ENCODE results near the gene RETREG3.

DNA sequence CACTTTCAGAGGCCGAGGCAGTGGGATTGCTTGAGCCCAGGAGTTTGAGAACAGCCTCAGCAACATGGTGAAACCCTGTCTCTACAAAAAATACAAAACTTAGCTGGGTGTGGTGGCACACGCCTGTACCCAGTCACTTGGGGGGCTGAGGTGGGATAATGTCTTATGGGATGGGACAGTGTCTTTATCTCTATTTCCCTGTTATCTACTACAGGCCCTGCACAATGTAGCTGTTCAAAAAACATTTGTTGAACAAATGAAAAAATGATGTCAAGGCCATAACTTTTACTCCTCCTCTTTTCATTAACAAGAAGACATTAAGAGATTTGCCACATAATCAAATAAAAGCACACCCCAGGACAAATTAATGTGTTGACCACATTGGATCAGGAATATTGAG lies 14.1 kb upstream of the RETREG3 start:
- TF ChIP-seq POLR2AphosphoS5 (IDR thresholded peaks at IDR 0.05; ENCODE audit: low read depth) (no peak), ZNF331 (CRISPR knock-in tag; IDR thresholded peaks at IDR 0.05; ENCODE audit: low read depth) (no peak), EZH2 (IDR thresholded peaks at IDR 0.05; ENCODE audit: low read depth, unreplicated experiment) (no peak), JUNB (IDR thresholded peaks at IDR 0.05; ENCODE audit: unreplicated experiment) (no peak), EZH2phosphoT487 (IDR thresholded peaks at IDR 0.05; ENCODE audit: unreplicated experiment) (no peak), CREB1 (CRISPR knock-in tag; IDR thresholded peaks at IDR 0.05; ENCODE audit: low read depth) (no peak), NANOG (IDR thresholded peaks at IDR 0.05; ENCODE audit: borderline replicate concordance) (no peak), STAT1 (IDR thresholded peaks at IDR 0.05; ENCODE audit: unreplicated experiment) (no peak), ZNF114 (CRISPR knock-in tag; IDR thresholded peaks at IDR 0.05) (no peak)
- TF ChIP-seq, protein P1, sequence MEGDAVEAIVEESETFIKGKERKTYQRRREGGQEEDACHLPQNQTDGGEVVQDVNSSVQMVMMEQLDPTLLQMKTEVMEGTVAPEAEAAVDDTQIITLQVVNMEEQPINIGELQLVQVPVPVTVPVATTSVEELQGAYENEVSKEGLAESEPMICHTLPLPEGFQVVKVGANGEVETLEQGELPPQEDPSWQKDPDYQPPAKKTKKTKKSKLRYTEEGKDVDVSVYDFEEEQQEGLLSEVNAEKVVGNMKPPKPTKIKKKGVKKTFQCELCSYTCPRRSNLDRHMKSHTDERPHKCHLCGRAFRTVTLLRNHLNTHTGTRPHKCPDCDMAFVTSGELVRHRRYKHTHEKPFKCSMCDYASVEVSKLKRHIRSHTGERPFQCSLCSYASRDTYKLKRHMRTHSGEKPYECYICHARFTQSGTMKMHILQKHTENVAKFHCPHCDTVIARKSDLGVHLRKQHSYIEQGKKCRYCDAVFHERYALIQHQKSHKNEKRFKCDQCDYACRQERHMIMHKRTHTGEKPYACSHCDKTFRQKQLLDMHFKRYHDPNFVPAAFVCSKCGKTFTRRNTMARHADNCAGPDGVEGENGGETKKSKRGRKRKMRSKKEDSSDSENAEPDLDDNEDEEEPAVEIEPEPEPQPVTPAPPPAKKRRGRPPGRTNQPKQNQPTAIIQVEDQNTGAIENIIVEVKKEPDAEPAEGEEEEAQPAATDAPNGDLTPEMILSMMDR (conservative IDR thresholded peaks at IDR 0.05; ENCODE audit: low read depth in 2 of 2) = no peak
- TF ChIP-seq, protein P2, sequence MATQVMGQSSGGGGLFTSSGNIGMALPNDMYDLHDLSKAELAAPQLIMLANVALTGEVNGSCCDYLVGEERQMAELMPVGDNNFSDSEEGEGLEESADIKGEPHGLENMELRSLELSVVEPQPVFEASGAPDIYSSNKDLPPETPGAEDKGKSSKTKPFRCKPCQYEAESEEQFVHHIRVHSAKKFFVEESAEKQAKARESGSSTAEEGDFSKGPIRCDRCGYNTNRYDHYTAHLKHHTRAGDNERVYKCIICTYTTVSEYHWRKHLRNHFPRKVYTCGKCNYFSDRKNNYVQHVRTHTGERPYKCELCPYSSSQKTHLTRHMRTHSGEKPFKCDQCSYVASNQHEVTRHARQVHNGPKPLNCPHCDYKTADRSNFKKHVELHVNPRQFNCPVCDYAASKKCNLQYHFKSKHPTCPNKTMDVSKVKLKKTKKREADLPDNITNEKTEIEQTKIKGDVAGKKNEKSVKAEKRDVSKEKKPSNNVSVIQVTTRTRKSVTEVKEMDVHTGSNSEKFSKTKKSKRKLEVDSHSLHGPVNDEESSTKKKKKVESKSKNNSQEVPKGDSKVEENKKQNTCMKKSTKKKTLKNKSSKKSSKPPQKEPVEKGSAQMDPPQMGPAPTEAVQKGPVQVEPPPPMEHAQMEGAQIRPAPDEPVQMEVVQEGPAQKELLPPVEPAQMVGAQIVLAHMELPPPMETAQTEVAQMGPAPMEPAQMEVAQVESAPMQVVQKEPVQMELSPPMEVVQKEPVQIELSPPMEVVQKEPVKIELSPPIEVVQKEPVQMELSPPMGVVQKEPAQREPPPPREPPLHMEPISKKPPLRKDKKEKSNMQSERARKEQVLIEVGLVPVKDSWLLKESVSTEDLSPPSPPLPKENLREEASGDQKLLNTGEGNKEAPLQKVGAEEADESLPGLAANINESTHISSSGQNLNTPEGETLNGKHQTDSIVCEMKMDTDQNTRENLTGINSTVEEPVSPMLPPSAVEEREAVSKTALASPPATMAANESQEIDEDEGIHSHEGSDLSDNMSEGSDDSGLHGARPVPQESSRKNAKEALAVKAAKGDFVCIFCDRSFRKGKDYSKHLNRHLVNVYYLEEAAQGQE (IDR thresholded peaks at IDR 0.05; ENCODE audit: unreplicated experiment) = no peak
- TF ChIP-seq, protein P3, sequence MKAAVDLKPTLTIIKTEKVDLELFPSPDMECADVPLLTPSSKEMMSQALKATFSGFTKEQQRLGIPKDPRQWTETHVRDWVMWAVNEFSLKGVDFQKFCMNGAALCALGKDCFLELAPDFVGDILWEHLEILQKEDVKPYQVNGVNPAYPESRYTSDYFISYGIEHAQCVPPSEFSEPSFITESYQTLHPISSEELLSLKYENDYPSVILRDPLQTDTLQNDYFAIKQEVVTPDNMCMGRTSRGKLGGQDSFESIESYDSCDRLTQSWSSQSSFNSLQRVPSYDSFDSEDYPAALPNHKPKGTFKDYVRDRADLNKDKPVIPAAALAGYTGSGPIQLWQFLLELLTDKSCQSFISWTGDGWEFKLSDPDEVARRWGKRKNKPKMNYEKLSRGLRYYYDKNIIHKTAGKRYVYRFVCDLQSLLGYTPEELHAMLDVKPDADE (IDR thresholded peaks at IDR 0.05) = no peak
